Midbrain (tissue), 1 donor: ENCODE results near the gene GCNT4.
A peak's percentile ranks its signal among the peaks of the same experiment; 100 is the strongest.

ENCODE experiments used
- DNase-seq: peaks from one replicate; lab custom pipeline; 2025; lab: John Stamatoyannopoulos, UW

Gene GCNT4

GRCh38 chr5:75050415-75050814 lies 1.9 kb downstream of the GCNT4 start:
- DNase-seq = no peak

GRCh38 chr5:75049456-75050351 lies 2.7 kb downstream of the GCNT4 start:
- DNase-seq = peak; percentile 5

GRCh38 chr5:75048457-75048953 lies 3.9 kb downstream of the GCNT4 start:
- DNase-seq = no peak

GRCh38 chr5:75047356-75047755 lies 5.0 kb downstream of the GCNT4 start:
- no peak for DNase-seq

- no peak for DNase-seq
These were observed 5.8 kb downstream of the GCNT4 start for GRCh38 chr5:75046366-75047142.

- no peak for DNase-seq
These were observed 7.3 kb downstream of the GCNT4 start for GRCh38 chr5:75045071-75045470.

GRCh38 chr5:75044406-75044805 lies 8.0 kb downstream of the GCNT4 start:
- DNase-seq = peak; percentile 38

GRCh38 chr5:75043633-75044264 lies 8.6 kb downstream of the GCNT4 start:
- no peak for DNase-seq

GRCh38 chr5:75042522-75042921 lies 9.8 kb downstream of the GCNT4 start:
- no peak for DNase-seq

GRCh38 chr5:75040973-75041372 lies 11.4 kb downstream of the GCNT4 start:
- DNase-seq = no peak

- no peak for DNase-seq
These were observed 15.3 kb downstream of the GCNT4 start for GRCh38 chr5:75037106-75037505.

- no peak for DNase-seq
These were observed 18.1 kb downstream of the GCNT4 start for GRCh38 chr5:75034137-75034739.

- no peak for DNase-seq
These were observed 21.0 kb downstream of the GCNT4 start for GRCh38 chr5:75031366-75031765.

- no peak for DNase-seq
These were observed 24.3 kb downstream of the GCNT4 start for GRCh38 chr5:75028090-75028489.

GRCh38 chr5:75023368-75024159 lies 28.8 kb downstream of the GCNT4 start:
- no peak for DNase-seq

GRCh38 chr5:75021800-75022199 lies 30.6 kb downstream of the GCNT4 start:
- DNase-seq = no peak

GRCh38 chr5:75021219-75021618 lies 31.1 kb downstream of the GCNT4 start:
- DNase-seq = no peak

- no peak for DNase-seq
These were observed 32.2 kb downstream of the GCNT4 start for GRCh38 chr5:75020016-75020656.

GRCh38 chr5:75018805-75019587 lies 33.4 kb downstream of the GCNT4 start:
- no peak for DNase-seq

GRCh38 chr5:75017971-75018370 lies 34.4 kb downstream of the GCNT4 start:
- no peak for DNase-seq
